HepG2 (cell line): ENCODE data around the gene DNAH9. TPM values are rescaled to one million over a fixed set of nuclear protein-coding genes. Genes with fewer than 3 reads are reported as not detected.

ENCODE experiments used
- BRD4 ChIP-seq: sonication (generic); formaldehyde crosslinking; IDR thresholded peaks from 2 replicates; pipeline ENCODE4 v1.4.0; 2020; ENCODE audit warnings: missing genetic modification reagents
- KAT7 ChIP-seq: IDR thresholded peaks from 2 replicates; pipeline ENCODE4 v1.6.1; 2018; ENCODE audit warnings: borderline replicate concordance, missing compliant biosample characterization
- NCOA2 ChIP-seq: sonication (generic); formaldehyde crosslinking; IDR thresholded peaks from 2 replicates; pipeline ENCODE4 v1.8.0; 2022; ENCODE audit warnings: inconsistent platforms
- PHF20 ChIP-seq: sonication (generic); formaldehyde crosslinking; IDR thresholded peaks from 2 replicates; pipeline ENCODE4 v1.5.0; 2020; ENCODE audit warnings: mild to moderate bottlenecking, missing genetic modification reagents
- ZFP36L2 ChIP-seq: sonication (generic); formaldehyde crosslinking; IDR thresholded peaks from 2 replicates; pipeline ENCODE4 v1.4.0; 2020; ENCODE audit warnings: missing genetic modification reagents
- ZNF605 ChIP-seq: sonication (generic); formaldehyde crosslinking; IDR thresholded peaks from 2 replicates; pipeline ENCODE4 v1.8.0; 2022; ENCODE audit warnings: mild to moderate bottlenecking, missing genetic modification reagents
- ZNF792 ChIP-seq: IDR thresholded peaks from 2 replicates; pipeline ENCODE4 v1.6.1; 2016
- polyA plus RNA-seq, 8 experiments: library from polyadenylated mRNA; depleted of rRNA in 3 of 8; stranded (reverse) in 7 of 8; unstranded in 1 of 8; fragments of >200 nt; fragmentation: Illumina TruSeq in 4 of 8; extraction: Trizol in 4 of 8; gene quantifications; 2 replicates each; pipeline versions ENCODE4 v1.2.1 to v1.2.3, GENCODE V29; 2011 to 2016; ENCODE audit warnings: low read depth in 4 of 8, missing spikeins in 1 of 8, mixed read lengths in 1 of 8; ENCODE audit not compliant: insufficient read depth in 1 of 8
- total RNA-seq, 5 experiments: library from RNA; depleted of rRNA; stranded (reverse); fragments of >200 nt; fragmentation: Illumina TruSeq; extraction: Trizol; gene quantifications; 2 replicates each; pipeline ENCODE4 v1.2.3, GENCODE V29; 2016; ENCODE audit warnings: low read depth in 1 of 5
- TF ChIP-seq, protein P1 (sequence below): sonication (generic); formaldehyde crosslinking; IDR thresholded peaks from 2 replicates; pipeline ENCODE4 v1.4.0; 2020; ENCODE audit warnings: missing genetic modification reagents, mild to moderate bottlenecking, borderline replicate concordance
- TF ChIP-seq, protein P2 (sequence below): sonication (generic); formaldehyde crosslinking; IDR thresholded peaks from 2 replicates; pipeline ENCODE4 v1.4.0; 2020; ENCODE audit warnings: missing genetic modification reagents
- TF ChIP-seq, protein P3 (sequence below), 2 experiments: fragments of 450-650 bp in 1 of 2; sonication (generic) in 1 of 2; formaldehyde crosslinking in 1 of 2; IDR thresholded peaks; 2 replicates each; pipeline versions ENCODE4 v1.6.1 to v1.8.0; 2016 to 2022; ENCODE audit warnings: antibody characterized with exemption in 1 of 2, mild to moderate bottlenecking in 1 of 2, missing genetic modification reagents in 1 of 2
- TF ChIP-seq, protein P4 (sequence below): sonication (generic); formaldehyde crosslinking; IDR thresholded peaks from 2 replicates; pipeline ENCODE4 v1.4.0; 2020; ENCODE audit warnings: missing genetic modification reagents
- TF ChIP-seq, protein P5 (sequence below): sonication (generic); formaldehyde crosslinking; IDR thresholded peaks from 2 replicates; pipeline ENCODE4 v1.9.0; 2021; ENCODE audit warnings: missing genetic modification reagents, borderline replicate concordance
- TF ChIP-seq, protein P6 (sequence below): IDR thresholded peaks from 2 replicates; pipeline ENCODE4 v1.6.1; 2012; ENCODE audit warnings: inconsistent platforms

DNAH9 gene
- total and polyA plus RNA-seq, 2 of the 13 experiments (the other 11 are each of a cell fraction or from before 2014, with no cell fraction given): not detected

DNA sequence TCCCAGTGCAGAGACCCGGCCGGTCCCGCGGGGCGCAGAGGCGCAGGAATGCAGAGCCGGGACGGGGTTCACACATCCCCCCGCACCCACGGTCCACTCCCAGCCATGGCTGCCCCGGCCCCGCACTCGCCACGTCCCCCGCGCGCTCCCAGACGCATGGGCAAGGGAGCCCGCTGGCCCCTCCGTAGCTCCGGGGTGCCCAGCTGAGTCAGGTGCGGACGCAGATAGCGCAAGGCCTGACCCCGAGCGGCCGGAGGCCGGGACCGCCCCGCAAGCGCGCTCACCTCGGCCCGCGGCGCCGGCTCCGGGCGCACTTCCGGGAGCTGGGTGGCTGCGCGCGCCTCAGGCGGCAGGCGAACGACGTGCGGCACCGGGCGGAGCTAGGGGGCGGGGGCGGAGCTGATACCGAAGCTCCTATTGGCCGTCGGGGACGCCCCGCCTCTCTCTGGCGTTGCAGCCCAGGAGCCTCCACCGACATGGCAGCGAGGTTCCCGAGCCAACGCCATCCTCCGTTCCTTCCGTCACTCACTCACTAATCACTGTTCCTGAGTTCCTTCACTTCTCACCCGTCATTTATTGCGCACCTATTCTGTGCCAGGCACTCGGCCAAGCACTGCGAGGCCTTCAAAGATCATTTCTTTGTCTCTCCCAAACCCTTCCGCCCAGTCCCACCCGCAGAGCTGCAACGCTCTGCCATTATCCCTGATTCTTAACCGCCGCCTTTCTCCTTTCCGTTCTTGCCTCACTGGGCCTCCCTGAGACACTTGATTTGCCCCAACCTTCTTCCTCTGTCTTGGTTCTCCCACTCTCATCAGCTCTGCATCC, 399.1 kb downstream of the DNAH9 start, which contains the start of gene ZNF18 (continued):
- TF ChIP-seq, protein P1, sequence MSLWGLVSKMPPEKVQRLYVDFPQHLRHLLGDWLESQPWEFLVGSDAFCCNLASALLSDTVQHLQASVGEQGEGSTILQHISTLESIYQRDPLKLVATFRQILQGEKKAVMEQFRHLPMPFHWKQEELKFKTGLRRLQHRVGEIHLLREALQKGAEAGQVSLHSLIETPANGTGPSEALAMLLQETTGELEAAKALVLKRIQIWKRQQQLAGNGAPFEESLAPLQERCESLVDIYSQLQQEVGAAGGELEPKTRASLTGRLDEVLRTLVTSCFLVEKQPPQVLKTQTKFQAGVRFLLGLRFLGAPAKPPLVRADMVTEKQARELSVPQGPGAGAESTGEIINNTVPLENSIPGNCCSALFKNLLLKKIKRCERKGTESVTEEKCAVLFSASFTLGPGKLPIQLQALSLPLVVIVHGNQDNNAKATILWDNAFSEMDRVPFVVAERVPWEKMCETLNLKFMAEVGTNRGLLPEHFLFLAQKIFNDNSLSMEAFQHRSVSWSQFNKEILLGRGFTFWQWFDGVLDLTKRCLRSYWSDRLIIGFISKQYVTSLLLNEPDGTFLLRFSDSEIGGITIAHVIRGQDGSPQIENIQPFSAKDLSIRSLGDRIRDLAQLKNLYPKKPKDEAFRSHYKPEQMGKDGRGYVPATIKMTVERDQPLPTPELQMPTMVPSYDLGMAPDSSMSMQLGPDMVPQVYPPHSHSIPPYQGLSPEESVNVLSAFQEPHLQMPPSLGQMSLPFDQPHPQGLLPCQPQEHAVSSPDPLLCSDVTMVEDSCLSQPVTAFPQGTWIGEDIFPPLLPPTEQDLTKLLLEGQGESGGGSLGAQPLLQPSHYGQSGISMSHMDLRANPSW (CRISPR knock-in tag): no peak
- TF ChIP-seq, protein P2, sequence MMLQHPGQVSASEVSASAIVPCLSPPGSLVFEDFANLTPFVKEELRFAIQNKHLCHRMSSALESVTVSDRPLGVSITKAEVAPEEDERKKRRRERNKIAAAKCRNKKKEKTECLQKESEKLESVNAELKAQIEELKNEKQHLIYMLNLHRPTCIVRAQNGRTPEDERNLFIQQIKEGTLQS (CRISPR knock-in tag): 0 out of 2 replicates have a peak, but pooled peaks have one; percentile 7
- TF ChIP-seq ZNF605 (CRISPR knock-in tag) (0 out of 2 replicates have a peak, but pooled peaks have one; percentile 15), KAT7 (peak; percentile 74; the same call in 1 of the 2 replicates), PHF20 (peak; percentile 84), BRD4 (CRISPR knock-in tag) (peak; percentile 73; the same call in 1 of the 2 replicates), ZFP36L2 (CRISPR knock-in tag) (no peak), ZNF792 (no peak), NCOA2 (CRISPR knock-in tag) (0 out of 2 replicates have a peak, but pooled peaks have one; percentile 24)
- TF ChIP-seq, protein P3, sequence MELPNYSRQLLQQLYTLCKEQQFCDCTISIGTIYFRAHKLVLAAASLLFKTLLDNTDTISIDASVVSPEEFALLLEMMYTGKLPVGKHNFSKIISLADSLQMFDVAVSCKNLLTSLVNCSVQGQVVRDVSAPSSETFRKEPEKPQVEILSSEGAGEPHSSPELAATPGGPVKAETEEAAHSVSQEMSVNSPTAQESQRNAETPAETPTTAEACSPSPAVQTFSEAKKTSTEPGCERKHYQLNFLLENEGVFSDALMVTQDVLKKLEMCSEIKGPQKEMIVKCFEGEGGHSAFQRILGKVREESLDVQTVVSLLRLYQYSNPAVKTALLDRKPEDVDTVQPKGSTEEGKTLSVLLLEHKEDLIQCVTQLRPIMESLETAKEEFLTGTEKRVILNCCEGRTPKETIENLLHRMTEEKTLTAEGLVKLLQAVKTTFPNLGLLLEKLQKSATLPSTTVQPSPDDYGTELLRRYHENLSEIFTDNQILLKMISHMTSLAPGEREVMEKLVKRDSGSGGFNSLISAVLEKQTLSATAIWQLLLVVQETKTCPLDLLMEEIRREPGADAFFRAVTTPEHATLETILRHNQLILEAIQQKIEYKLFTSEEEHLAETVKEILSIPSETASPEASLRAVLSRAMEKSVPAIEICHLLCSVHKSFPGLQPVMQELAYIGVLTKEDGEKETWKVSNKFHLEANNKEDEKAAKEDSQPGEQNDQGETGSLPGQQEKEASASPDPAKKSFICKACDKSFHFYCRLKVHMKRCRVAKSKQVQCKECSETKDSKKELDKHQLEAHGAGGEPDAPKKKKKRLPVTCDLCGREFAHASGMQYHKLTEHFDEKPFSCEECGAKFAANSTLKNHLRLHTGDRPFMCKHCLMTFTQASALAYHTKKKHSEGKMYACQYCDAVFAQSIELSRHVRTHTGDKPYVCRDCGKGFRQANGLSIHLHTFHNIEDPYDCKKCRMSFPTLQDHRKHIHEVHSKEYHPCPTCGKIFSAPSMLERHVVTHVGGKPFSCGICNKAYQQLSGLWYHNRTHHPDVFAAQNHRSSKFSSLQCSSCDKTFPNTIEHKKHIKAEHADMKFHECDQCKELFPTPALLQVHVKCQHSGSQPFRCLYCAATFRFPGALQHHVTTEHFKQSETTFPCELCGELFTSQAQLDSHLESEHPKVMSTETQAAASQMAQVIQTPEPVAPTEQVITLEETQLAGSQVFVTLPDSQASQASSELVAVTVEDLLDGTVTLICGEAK (IDR thresholded peaks at IDR 0.05): no peak
- TF ChIP-seq, protein P3 (CRISPR knock-in tag; IDR thresholded peaks at IDR 0.05): no peak
- TF ChIP-seq, protein P4, sequence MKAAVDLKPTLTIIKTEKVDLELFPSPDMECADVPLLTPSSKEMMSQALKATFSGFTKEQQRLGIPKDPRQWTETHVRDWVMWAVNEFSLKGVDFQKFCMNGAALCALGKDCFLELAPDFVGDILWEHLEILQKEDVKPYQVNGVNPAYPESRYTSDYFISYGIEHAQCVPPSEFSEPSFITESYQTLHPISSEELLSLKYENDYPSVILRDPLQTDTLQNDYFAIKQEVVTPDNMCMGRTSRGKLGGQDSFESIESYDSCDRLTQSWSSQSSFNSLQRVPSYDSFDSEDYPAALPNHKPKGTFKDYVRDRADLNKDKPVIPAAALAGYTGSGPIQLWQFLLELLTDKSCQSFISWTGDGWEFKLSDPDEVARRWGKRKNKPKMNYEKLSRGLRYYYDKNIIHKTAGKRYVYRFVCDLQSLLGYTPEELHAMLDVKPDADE (CRISPR knock-in tag): no peak
- TF ChIP-seq, protein P5, sequence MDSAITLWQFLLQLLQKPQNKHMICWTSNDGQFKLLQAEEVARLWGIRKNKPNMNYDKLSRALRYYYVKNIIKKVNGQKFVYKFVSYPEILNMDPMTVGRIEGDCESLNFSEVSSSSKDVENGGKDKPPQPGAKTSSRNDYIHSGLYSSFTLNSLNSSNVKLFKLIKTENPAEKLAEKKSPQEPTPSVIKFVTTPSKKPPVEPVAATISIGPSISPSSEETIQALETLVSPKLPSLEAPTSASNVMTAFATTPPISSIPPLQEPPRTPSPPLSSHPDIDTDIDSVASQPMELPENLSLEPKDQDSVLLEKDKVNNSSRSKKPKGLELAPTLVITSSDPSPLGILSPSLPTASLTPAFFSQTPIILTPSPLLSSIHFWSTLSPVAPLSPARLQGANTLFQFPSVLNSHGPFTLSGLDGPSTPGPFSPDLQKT: 0 out of 2 replicates have a peak, but pooled peaks have one; percentile 57
- TF ChIP-seq, protein P6, sequence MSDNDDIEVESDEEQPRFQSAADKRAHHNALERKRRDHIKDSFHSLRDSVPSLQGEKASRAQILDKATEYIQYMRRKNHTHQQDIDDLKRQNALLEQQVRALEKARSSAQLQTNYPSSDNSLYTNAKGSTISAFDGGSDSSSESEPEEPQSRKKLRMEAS: peak; percentile 65; the same call in 1 of the 2 replicates
